GM23338 (cell line): ENCODE results near the gene NDUFB1. TPM values are rescaled to one million over a fixed set of nuclear protein-coding genes. Genes with fewer than 3 reads are reported as not detected.

Experiments used
- ATAC-seq: fragments of 200-7000 bp; cut with Tn5 transposase; 3 replicates; pipeline ENCODE4 v1.9.1; 2020
- DNase-seq: peaks from one replicate; pipeline ENCODE4 v3.0.0-alpha.2; 2015; ENCODE audit warnings: low spot score
- H2AFZ ChIP-seq: fragments of 200-600 bp; sonication (generic); 2 replicates; pipeline ENCODE4 v1.8.0; 2016; ENCODE audit warnings: antibody characterized with exemption, mild to moderate bottlenecking, moderate library complexity
- H3F3A ChIP-seq: fragments of 200-600 bp; sonication (generic); replicated peaks from 2 replicates; pipeline ENCODE4 v1.8.0; 2017; ENCODE audit warnings: antibody characterized with exemption, mixed run types, low read depth
- H3K27ac ChIP-seq: fragments of 200-600 bp; sonication (generic); 2 replicates; pipeline ENCODE4 v1.6.1; 2016; ENCODE audit warnings: low read depth
- H3K27me3 ChIP-seq: fragments of 200-600 bp; sonication (generic); 2 replicates; pipeline ENCODE4 v1.8.0; 2016; ENCODE audit warnings: mild to moderate bottlenecking, mixed run types, moderate library complexity; ENCODE audit not compliant: insufficient read depth
- H3K36me3 ChIP-seq: fragments of 200-600 bp; sonication (generic); 2 replicates; pipeline ENCODE4 v1.8.0; 2016; ENCODE audit warnings: mild to moderate bottlenecking; ENCODE audit not compliant: insufficient read depth
- H3K4me1 ChIP-seq: fragments of 200-600 bp; sonication (generic); 2 replicates; pipeline ENCODE4 v1.8.0; 2016; ENCODE audit warnings: mild to moderate bottlenecking, moderate library complexity; ENCODE audit not compliant: insufficient read depth
- H3K4me2 ChIP-seq: fragments of 200-600 bp; sonication (generic); 2 replicates; pipeline ENCODE4 v1.7.1; 2017; ENCODE audit warnings: mixed run types
- H3K4me3 ChIP-seq: fragments of 200-600 bp; sonication (generic); 2 replicates; pipeline ENCODE4 v1.6.1; 2016; ENCODE audit warnings: mixed run types
- H3K79me2 ChIP-seq: fragments of 200-600 bp; sonication (generic); replicated peaks from 2 replicates; pipeline ENCODE4 v1.8.0; 2017; ENCODE audit warnings: mild to moderate bottlenecking; ENCODE audit not compliant: insufficient read depth
- H3K9me2 ChIP-seq: fragments of 200-600 bp; sonication (generic); 2 replicates; pipeline ENCODE4 v1.8.0; 2017; ENCODE audit not compliant: insufficient read depth
- H4K20me1 ChIP-seq: fragments of 200-600 bp; sonication (generic); replicated peaks from 2 replicates; pipeline ENCODE4 v1.8.0; 2017; ENCODE audit warnings: mild to moderate bottlenecking; ENCODE audit not compliant: insufficient read depth
- H3K27ac Mint-ChIP-seq: 2 replicates; pipeline ENCODE4 v1.8.0; 2020; ENCODE audit warnings: inconsistent platforms, mild to moderate bottlenecking, moderate library complexity, mixed read lengths
- H3K27me3 Mint-ChIP-seq: 3 replicates; pipeline ENCODE4 v1.8.0; 2022; ENCODE audit warnings: low read depth, mild to moderate bottlenecking, moderate library complexity, mixed read lengths, inconsistent platforms; ENCODE audit not compliant: insufficient read depth, poor library complexity
- H3K36me3 Mint-ChIP-seq: 3 replicates; pipeline ENCODE4 v1.8.0; 2021; ENCODE audit warnings: low read depth, mild to moderate bottlenecking, inconsistent platforms, moderate library complexity, mixed read lengths
- H3K4me1 Mint-ChIP-seq: 3 replicates; pipeline ENCODE4 v1.8.0; 2020; ENCODE audit warnings: mild to moderate bottlenecking, inconsistent platforms, mixed read lengths
- H3K4me3 Mint-ChIP-seq: 3 replicates; pipeline ENCODE4 v1.8.0; 2021; ENCODE audit warnings: moderate library complexity, mild to moderate bottlenecking, inconsistent platforms, mixed read lengths
- H3K9me3 Mint-ChIP-seq: 3 replicates; pipeline ENCODE4 v1.8.0; 2020; ENCODE audit warnings: moderate library complexity, mild to moderate bottlenecking, inconsistent platforms, mixed read lengths
- CTCF ChIP-seq, 2 experiments: fragments of 200-600 bp in 1 of 2; sonication (generic) in 1 of 2; conservative IDR thresholded peaks; 2 replicates each; pipeline versions ENCODE4 v1.5.1 to v1.6.1; 2016 to 2017; ENCODE audit warnings: antibody characterized with exemption in 2 of 2, low read depth in 2 of 2, mild to moderate bottlenecking in 2 of 2, moderate library complexity in 1 of 2
- ETS1 ChIP-seq: IDR thresholded peaks from 2 replicates; pipeline ENCODE4 v1.6.1; 2016; ENCODE audit warnings: antibody characterized with exemption
- EZH2phosphoT487 ChIP-seq: fragments of 200-600 bp; sonication (generic); IDR thresholded peaks from one replicate; pipeline ENCODE4 v1.8.1; 2018; ENCODE audit warnings: antibody characterized with exemption; ENCODE audit not compliant: unreplicated experiment
- REST ChIP-seq: IDR thresholded peaks from one replicate; pipeline ENCODE4 v1.6.1; 2018; ENCODE audit warnings: antibody characterized with exemption; ENCODE audit not compliant: unreplicated experiment
- ZNF114 ChIP-seq: fragments of 250-450 bp; sonication (Bioruptor Pico); IDR thresholded peaks from 2 replicates; pipeline ENCODE4 v1.5.0; 2020; ENCODE audit warnings: mild to moderate bottlenecking, moderate library complexity
- polyA plus RNA-seq: library from polyadenylated mRNA; unstranded; fragments of >200 nt; fragmentation: Nextera tagmentation; extraction: Ambion mirVana; gene quantifications from 2 replicates; pipeline ENCODE4 v1.2.1, GENCODE V29; 2016
- total RNA-seq: library from RNA; depleted of rRNA; stranded (reverse); fragments of >200 nt; shearing (Covaris generic); gene quantifications from 2 replicates; pipeline ENCODE4 v1.2.3, GENCODE V29; 2014

The NDUFB1 gene
- total and polyA plus RNA-seq, 2 experiments from 2014 or later = 134 to 876 TPM

GRCh38 chr14:92134456-92134855, 12.9 kb upstream of the NDUFB1 start (continued):
- no peak for TF ChIP-seq ETS1
- no peak for TF ChIP-seq REST
- no peak for TF ChIP-seq EZH2phosphoT487

GRCh38 chr14:92122761-92123160, 1.3 kb upstream of the NDUFB1 start:
- peaks cover 14% of the 10 kb centered on the region; the same call in 2 of the 3 replicates for H3K4me1 Mint-ChIP-seq
- peaks cover 17% of the 10 kb centered on the region; the same call in 1 of the 2 replicates for H4K20me1 ChIP-seq
- H3K27ac Mint-ChIP-seq = peak overlapping the region; percentile 100
- H3K4me2 ChIP-seq = peak overlapping the region; percentile 89
- peak; percentile 17 for ATAC-seq
- H3K27me3 Mint-ChIP-seq = peaks cover 15% of the 10 kb centered on the region
- no peaks in the 10 kb centered on the region for H3K9me2 ChIP-seq
- peak overlapping the region; percentile 98; the same call in 1 of the 2 replicates for H2AFZ ChIP-seq
- TF ChIP-seq CTCF (conservative IDR thresholded peaks at IDR 0.05; ENCODE audit: low read depth in 2 of 2) (no peak), REST (no peak), ZNF114 (CRISPR knock-in tag) (no peak)
- no peaks in the 10 kb centered on the region for H3K27me3 ChIP-seq
- no peaks in the 10 kb centered on the region for H3K9me3 Mint-ChIP-seq
- peaks cover 23% of the 10 kb centered on the region for H3K36me3 ChIP-seq
- peak overlapping the region; percentile 95 for H3K4me3 Mint-ChIP-seq
- H3K36me3 Mint-ChIP-seq = peaks cover 57% of the 10 kb centered on the region
- peaks cover 21% of the 10 kb centered on the region for H3K4me1 ChIP-seq
- peak overlapping the region; percentile 99 for H3K4me3 ChIP-seq
- DNase-seq = no peak
- peaks cover 62% of the 10 kb centered on the region for H3K79me2 ChIP-seq
- H3K27ac ChIP-seq = peak overlapping the region; percentile 99
- no peaks in the 10 kb centered on the region for H3F3A ChIP-seq
